Measurements from ENCODE around the gene BBS4.
"Not testable (repeated sequence)": the region's sequence is repeated elsewhere in the genome, so short reads cannot be mapped to it uniquely, and the experiment has no call there.

- not testable (repeated sequence) for TF ChIP-seq CTCF (IDR thresholded peaks at IDR 0.05); POLR2A (IDR thresholded peaks at IDR 0.05; ENCODE audit: low read depth); EP300 (IDR thresholded peaks at IDR 0.05)
These were observed 43.7 kb upstream of the BBS4 start for GRCh38 chr15:72642271-72642670.

Measured in esophagus muscularis mucosa (tissue), 4 donors.